Gastrocnemius medialis (tissue), 4 donors: ENCODE data around the gene PRDX1.

Experiments used
- CTCF ChIP-seq, 5 experiments: fragments of 450-650 bp in 3 of 5; fragments of 200-600 bp in 2 of 5; sonication (generic) in 2 of 5; IDR thresholded peaks in 4 of 5; conservative IDR thresholded peaks in 1 of 5; 1 replicate in 4 of 5; 2 replicates in 1 of 5; pipeline ENCODE4 v1.5.1; 2016 to 2019; ENCODE audit warnings: antibody characterized with exemption in 5 of 5, mild to moderate bottlenecking in 3 of 5, moderate library complexity in 3 of 5
- POLR2A ChIP-seq, 2 donors: fragments of 450-650 bp; IDR thresholded peaks; one replicate each; pipeline ENCODE4 v1.6.1; 2017; ENCODE audit warnings: antibody characterized with exemption in 2 of 2, mild to moderate bottlenecking in 2 of 2, moderate library complexity in 2 of 2

DNA sequence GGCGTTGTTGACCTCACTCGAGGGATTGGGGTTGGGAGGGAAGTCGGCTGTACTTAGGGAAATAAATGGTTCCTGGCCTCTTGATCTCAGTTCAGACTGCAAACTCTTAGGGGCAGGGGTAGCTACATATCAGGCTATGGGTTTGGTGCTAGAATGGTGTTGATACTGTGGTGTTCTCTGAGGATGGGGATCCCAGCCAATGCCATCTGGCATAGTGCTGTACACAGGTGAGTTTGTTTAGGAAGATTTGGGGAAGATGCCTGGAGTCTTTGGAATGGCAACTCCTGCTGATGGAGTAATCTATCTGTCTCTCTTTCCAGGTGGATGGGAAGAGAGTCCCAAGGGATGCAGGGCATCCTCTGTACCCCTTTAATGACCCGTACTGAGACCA lies 47.9 kb upstream of the PRDX1 start:
- no peak for TF ChIP-seq CTCF (IDR thresholded peaks at IDR 0.05 in 4 of 5, conservative IDR thresholded peaks at IDR 0.05 in 1 of 5)
- no peak for TF ChIP-seq POLR2A (IDR thresholded peaks at IDR 0.05)
